Stimulated activated CD8-positive, alpha-beta memory T cell treated with anti-CD3 and anti-CD28 coated beads, Interleukin-12 subunit alpha, Interleukin-12 subunit beta, amount 100 ng/mL, for 1 hour (primary cell): ENCODE measurements around the gene NDUFV2.
"Not testable (repeated sequence)": the region's sequence is repeated elsewhere in the genome, so short reads cannot be mapped to it uniquely, and the experiment has no call there.

ENCODE experiments used
- DNase-seq: peaks from one replicate; pipeline ENCODE4 v3.0.0-alpha.2; 2020; ENCODE audit warnings: low read depth

Gene NDUFV2

GRCh38 chr18:9102508-9103375 is at the start of gene NDUFV2:
NDUFV2 (plus strand) TSS chr18:9102699; CDS start chr18:9102744, 45 bp downstream.
- peak; percentile 94 for DNase-seq

- no peak for DNase-seq
These were observed 48.7 kb upstream of the NDUFV2 start for GRCh38 chr18:9053814-9054213.

GRCh38 chr18:9055185-9055584 is 47.3 kb upstream of the NDUFV2 start:
- no peak for DNase-seq

GRCh38 chr18:9055626-9056025 is 46.9 kb upstream of the NDUFV2 start:
- no peak for DNase-seq

- DNase-seq, result no peak
These were observed 44.9 kb upstream of the NDUFV2 start for GRCh38 chr18:9057646-9058045.

- DNase-seq, result no peak
These were observed 44.1 kb upstream of the NDUFV2 start for GRCh38 chr18:9058406-9058805.

GRCh38 chr18:9062418-9062751 is 40.1 kb upstream of the NDUFV2 start:
- no peak for DNase-seq

GRCh38 chr18:9065864-9066263 is 36.6 kb upstream of the NDUFV2 start:
- DNase-seq, result no peak

- no peak for DNase-seq
These were observed 36.1 kb upstream of the NDUFV2 start for GRCh38 chr18:9066358-9066757.

GRCh38 chr18:9066817-9067306 is 35.6 kb upstream of the NDUFV2 start:
- DNase-seq, result no peak

GRCh38 chr18:9067823-9068222 is 34.7 kb upstream of the NDUFV2 start:
- no peak for DNase-seq

- DNase-seq, result no peak
These were observed 34.2 kb upstream of the NDUFV2 start for GRCh38 chr18:9068346-9068745.

GRCh38 chr18:9069601-9070000 is 32.9 kb upstream of the NDUFV2 start:
- no peak for DNase-seq

- DNase-seq, result no peak
These were observed 32.3 kb upstream of the NDUFV2 start for GRCh38 chr18:9070212-9070611.

GRCh38 chr18:9079818-9080528 is 22.5 kb upstream of the NDUFV2 start:
- DNase-seq, result no peak

- DNase-seq, result no peak
These were observed 20.6 kb upstream of the NDUFV2 start for GRCh38 chr18:9081940-9082339.

GRCh38 chr18:9082711-9083510 is 19.6 kb upstream of the NDUFV2 start:
- DNase-seq, result no peak

- DNase-seq, result no peak
These were observed 16.5 kb upstream of the NDUFV2 start for GRCh38 chr18:9086015-9086414.

- DNase-seq, result no peak
These were observed 15.9 kb upstream of the NDUFV2 start for GRCh38 chr18:9086624-9087023.

GRCh38 chr18:9087144-9087543 is 15.4 kb upstream of the NDUFV2 start:
- no peak for DNase-seq

- DNase-seq, result no peak
These were observed 14.2 kb upstream of the NDUFV2 start for GRCh38 chr18:9088252-9088651.

GRCh38 chr18:9088727-9089126 is 13.8 kb upstream of the NDUFV2 start:
- DNase-seq, result not testable (repeated sequence)
